CD4-positive, alpha-beta T cell treated with Interleukin-4 for 4 hours (primary cell): ENCODE results near the gene SLC37A4.
A peak's percentile ranks its signal among the peaks of the same experiment; 100 is the strongest.
"Not testable (repeated sequence)": the region's sequence is repeated elsewhere in the genome, so short reads cannot be mapped to it uniquely, and the experiment has no call there.

Experiments
- DNase-seq: peaks from one replicate; pipeline ENCODE4 v3.0.0-alpha.2; 2020

The SLC37A4 gene

DNA sequence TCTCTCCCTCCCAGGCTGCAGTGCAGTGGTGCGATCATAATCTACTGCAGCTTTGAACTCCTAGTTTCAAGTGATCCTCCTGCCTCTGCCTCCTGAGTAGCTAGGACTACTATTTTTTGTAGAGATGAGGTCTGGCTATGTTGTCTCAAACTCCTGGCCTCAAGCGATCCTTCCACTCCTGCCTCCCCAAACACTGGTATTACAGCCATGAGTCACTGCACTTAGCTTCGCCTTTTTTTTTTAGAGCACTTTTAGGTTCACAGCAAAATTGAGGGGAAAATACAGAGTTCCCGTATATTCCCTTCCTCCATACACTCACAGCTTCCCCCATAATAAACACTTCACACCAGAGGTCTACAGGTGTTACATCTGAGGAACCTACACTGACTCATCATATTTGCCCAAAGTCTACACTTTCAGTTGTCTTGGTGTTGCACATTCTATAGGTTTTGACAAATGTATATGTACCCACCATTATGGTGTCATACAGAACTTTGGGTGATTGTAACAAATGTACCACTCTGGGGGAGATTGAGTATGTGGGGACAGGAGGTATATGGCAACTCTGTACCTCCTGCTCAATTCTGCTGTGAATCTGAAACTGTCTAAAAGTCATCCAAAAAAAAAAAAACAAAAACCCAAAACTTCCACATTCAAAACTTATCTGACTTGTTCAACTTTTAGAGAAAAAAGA is 11.3 kb upstream of the SLC37A4 start:
- DNase-seq: no peak

DNA sequence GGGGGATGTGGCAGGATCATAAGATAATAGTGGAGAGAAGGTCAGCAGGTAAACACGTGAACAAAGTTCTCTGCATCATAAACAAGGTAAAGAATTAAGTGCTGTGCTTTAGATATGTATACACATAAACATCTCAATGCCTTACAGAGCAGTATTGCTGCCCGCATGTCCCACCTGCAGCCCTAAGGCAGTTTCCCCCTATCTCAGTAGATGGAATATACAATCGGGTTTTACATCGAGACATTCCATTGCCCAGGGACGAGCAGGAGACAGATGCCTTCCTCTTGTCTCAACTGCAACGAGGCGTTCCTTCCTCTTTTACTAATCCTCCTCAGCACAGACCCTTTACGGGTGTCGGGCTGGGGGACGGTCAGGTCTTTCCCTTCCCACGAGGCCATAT is 8.8 kb upstream of the SLC37A4 start:
- not testable (repeated sequence) for DNase-seq

GRCh38 chr11:119038884-119039283 is 8.2 kb upstream of the SLC37A4 start:
- no peak for DNase-seq

DNA sequence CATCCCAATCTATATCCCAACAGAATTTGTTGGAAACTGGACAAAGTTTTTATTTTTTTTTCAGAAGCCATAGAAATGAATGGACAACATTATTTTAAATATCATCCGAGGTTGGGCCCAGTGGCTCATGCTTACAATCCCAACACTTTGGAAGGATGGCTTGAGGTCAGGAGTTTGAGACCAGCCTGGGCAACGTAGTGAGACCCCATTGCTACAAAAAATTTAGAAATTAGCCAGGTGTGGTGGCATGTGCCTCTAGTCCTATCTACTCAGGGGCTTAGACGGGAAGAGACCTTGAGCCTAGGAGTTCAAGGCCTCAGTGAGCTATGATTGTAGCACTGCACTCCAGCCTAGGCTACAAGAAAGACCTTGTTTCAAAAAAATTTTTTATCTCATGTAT is 4.1 kb upstream of the SLC37A4 start:
- DNase-seq: no peak

DNA sequence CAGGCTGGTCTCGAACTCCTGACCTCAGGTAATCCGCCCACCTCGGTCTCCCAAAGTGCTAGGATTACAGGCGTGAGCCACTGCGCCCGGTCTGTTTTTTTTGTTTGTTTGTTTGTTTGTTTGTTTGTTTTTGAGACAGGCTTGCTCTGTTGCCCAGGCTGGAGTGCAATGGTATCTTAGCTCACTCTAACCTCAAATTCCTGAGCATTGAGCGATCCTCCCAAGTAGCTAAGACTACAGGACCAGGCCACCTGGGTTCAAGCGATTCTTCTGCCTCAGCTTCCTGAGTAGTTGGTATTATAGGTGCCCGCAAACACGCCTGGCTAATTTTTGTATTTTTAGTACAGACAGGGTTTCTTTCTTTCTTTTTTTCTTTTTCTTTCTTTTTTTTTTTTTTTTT is 2.7 kb upstream of the SLC37A4 start:
- not testable (repeated sequence) for DNase-seq

- DNase-seq: no peak
Observed at GRCh38 chr11:119031912-119032280, 1.2 kb upstream of the SLC37A4 start.

DNA sequence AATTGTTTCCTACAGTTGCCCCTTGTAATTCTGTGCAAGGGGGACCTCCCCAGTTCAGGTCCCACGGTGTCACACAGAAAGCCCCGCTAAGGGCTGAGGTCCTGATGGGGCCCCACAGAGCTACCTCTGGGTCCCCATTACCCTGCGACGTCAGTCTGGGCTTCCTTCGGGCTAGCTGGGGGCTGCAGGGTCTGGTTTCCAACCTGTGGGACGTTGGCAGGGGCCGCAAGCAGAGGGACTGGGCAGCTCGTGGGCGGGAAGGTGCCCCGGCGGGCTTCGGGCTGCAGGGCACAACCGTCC is 698 bp downstream of the SLC37A4 start:
- DNase-seq: no peak

- DNase-seq: peak; percentile 7
Observed at GRCh38 chr11:119029340-119030028, 1.2 kb downstream of the SLC37A4 start.

GRCh38 chr11:119029069-119029339 is 1.7 kb downstream of the SLC37A4 start:
- no peak for DNase-seq

DNA sequence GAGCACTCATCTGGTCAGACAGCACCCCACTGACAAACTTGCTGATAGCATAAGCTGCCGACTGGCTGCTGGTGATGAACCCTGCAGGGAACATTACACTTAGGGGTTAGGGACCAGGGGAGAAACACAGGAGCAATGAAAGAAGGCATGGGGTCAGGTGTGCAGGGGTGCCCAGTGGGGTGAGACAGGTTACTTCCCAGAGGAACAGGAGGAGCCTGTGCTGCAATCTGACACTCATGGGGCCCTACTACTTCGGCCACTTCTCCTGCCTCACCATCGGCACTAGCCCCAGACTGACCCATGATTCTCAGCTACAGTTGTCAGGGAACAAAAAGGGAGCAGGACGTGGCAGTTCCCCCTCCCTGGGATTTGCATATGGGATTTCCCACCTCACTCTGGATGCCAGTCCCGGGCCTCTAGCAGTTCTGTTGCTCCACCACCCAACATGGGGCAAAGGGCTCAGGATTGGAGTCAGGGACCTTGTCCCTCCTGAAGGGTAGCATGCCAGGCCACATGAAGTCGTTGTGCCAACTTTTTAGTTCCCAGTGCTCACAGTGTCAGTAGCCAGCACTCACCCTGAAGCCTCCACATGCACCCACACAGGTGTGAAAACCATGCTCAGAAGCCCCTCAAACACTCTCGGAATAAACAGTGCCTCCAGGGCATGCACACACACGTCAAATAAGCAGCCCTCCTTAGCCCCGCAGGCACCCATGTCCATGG is 2.2 kb downstream of the SLC37A4 start:
- DNase-seq: no peak

- DNase-seq: no peak
Observed at GRCh38 chr11:119027561-119028345, 2.9 kb downstream of the SLC37A4 start.

GRCh38 chr11:119026970-119027369 is 3.7 kb downstream of the SLC37A4 start:
- DNase-seq: no peak

DNA sequence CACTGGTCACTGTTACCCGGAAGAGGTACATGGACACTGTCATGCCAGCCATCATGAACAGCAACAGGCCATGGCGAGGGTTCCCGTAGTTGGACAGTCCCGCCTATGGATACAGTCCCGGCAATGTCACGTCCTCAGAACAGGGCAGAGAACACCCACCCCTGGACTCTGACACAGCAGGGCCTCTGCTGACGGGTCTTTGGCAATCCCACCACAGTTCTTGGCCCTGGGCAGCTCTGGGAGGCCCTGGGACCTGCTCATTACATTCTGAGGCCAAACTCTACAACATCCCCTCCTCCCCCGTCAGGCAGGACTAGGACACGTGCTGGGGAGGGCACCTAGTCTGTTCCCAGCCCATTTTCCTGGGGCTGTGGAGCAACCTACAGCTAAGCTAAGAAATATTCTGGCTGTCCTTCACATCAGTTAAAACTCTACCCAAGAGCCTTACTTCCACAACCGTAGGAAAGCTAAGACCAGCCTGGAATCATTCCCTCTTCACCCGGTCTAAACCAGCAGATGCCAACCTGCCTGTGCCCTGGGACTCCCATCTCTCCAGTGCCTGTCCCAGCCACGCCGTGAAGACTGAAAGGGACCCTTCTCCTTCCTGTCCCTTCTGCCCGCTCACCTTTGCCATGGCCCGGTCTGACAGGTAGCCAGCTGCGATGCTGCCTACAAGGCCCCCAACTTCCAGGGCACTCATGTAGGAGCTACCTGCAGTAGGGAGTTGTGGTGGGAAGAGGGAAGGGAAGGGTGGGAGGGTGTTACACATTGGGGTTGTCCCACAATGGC is 4.5 kb downstream of the SLC37A4 start:
- no peak for DNase-seq

- no peak for DNase-seq
Observed at GRCh38 chr11:119025541-119025940, 5.1 kb downstream of the SLC37A4 start.

DNA sequence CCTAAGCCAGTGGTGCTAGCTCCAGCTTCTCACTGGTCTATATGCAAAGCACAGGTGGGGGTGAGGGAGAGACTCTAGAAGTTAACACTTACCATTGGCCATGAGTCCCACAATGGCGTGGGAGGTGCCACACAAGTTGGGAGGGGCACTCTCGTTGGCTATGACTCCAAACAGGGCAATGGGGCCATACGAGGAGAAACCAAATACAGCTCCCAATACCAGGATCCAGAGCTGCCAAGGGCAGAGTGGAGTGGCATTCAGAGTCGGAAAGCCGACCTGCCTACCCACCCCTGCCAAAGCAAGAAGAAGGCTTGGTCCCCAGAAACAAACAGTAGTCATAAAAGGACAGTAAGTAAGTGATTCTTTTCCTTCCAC is 5.6 kb downstream of the SLC37A4 start:
- DNase-seq: no peak

GRCh38 chr11:119024430-119025098 is 6.1 kb downstream of the SLC37A4 start:
- DNase-seq: no peak

- DNase-seq: no peak
Observed at GRCh38 chr11:119023741-119024140, 6.9 kb downstream of the SLC37A4 start.

DNA sequence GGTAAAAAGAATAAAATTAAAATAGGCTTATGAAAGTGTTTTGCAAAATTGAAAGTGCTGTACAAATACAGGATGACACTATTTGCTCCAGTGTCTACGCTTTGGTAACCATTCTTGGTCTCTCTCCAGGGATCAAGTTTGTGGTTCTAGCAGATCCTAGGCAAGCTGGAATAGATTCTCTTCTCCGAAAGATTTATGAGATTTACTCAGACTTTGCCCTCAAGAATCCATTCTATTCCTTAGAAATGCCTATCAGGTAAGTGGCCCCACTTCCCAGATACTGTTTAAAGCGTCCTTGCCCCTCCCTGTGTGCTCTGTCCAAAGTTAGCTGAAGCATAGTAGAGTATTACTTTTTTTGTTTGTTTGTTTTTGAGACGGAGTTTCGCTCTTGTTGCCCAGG is 9.0 kb downstream of the SLC37A4 start:
- no peak for DNase-seq

DNA sequence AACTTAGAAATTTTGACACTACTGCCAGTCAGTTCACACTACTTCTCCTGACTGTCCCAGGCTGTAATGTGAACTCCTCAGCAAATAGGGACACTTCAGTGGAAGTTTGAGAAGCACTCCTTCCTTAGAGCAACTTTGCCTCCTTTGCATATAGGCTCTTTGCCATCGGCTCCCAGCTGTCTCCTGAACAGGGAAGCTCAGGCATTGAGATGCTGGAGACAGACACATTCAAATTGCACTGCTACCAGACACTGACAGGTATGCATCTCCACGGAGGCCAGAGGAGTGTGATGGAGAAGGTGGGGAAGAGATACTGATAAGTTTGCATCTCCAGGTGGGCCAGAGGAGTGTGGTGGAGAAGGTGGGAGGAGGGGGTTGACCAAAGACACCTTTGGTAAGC is 10.7 kb downstream of the SLC37A4 start:
- no peak for DNase-seq

DNA sequence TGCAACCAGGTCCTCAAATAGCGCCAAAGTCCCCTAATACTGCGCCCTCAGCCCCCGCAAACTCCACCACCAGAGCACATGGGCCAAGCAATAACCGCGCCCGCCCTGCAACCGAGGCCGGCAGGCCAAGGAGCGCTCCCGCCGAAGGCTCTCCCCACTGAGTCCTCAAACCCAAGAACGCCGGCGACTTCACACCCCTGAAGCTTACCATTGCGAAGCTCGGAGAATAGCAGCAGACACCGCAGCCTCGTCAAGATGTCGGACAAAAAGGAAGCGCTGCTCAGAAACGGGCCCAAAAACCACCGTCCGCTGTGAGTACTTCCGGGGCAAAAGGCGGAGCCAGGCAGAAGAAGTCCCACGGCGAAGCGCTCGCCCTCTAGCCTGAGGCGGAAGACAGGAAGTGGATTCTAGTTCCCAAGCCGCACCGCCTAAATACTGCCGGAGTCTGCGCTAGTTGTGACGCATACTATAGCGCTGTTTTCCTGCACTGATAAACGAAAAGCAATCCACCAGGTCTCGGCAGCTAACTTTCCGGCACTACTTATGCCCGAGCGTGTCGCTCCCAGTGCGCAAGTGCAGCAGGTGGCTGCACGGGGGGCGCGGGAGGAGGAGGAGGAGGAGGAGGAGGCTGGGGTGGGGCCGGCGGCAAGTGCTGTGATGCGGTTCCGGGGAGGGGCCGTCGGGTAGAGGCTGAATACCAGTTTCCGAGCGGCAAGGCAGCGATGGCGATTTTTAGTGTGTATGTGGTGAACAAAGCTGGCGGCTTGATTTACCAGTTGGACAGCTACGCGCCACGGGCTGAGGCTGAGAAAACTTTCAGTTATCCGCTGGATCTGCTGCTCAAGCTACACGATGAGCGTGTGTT is 12.4 kb downstream of the SLC37A4 start, which contains the start of the genes RPS25 and TRAPPC4:
TSS of gene RPS25 (minus strand) at position 270 of the 865 bp plus-strand sequence. CDS start at position 211, 59 bp downstream.
TSS of gene TRAPPC4 (plus strand) at position 693 of the 865 bp plus-strand sequence. CDS start at position 723, 30 bp downstream.
- DNase-seq: peak; percentile 96

- DNase-seq: not testable (repeated sequence)
Observed at GRCh38 chr11:119017377-119017776, 13.3 kb downstream of the SLC37A4 start.
